Right cardiac atrium (tissue), 5 donors: ENCODE data around the gene LRCOL1. TPM values are rescaled to one million over a fixed set of nuclear protein-coding genes. Genes with fewer than 3 reads are reported as not detected.

Experiments used
- ATAC-seq, 2 donors: fragments of 200-7000 bp; cut with Tn5 transposase; one replicate each; pipeline versions ENCODE4 v1.8.0 to v1.9.1; 2020; ENCODE audit warnings: moderate library complexity in 2 of 2, mild to moderate bottlenecking in 1 of 2
- DNase-seq, 3 donors: peaks; one replicate each; pipeline ENCODE4 v3.0.0-alpha.2; 2020
- H3K27ac ChIP-seq: one replicate; pipeline ENCODE4 v1.5.1; 2013; ENCODE audit warnings: mild to moderate bottlenecking, low read length, control low read depth, moderate library complexity
- H3K27me3 ChIP-seq: one replicate; pipeline ENCODE4 v1.6.1; 2013; ENCODE audit not compliant: control insufficient read depth, insufficient read depth
- H3K4me1 ChIP-seq: one replicate; pipeline ENCODE4 v1.6.1; 2013; ENCODE audit warnings: low read length; ENCODE audit not compliant: control insufficient read depth, insufficient read depth
- H3K4me3 ChIP-seq: one replicate; pipeline ENCODE4 v1.5.1; 2013; ENCODE audit warnings: low read length, control low read depth
- H3K9me3 ChIP-seq: one replicate; pipeline ENCODE4 v1.6.1; 2013; ENCODE audit warnings: low read length; ENCODE audit not compliant: control insufficient read depth
- WGBS: extraction: QIAGEN DNeasy Blood & Tissue Kit; methylation state at CpG from one replicate; pipeline ENCODE4 v1.1.7; 2013; 5-methylcytosine and 5-hydroxymethylcytosine counted together
- intact Hi-C, 4 donors: fragments of 100-400 bp; cut with DNase I; formaldehyde crosslinking; loops; one replicate each; pipeline versions ENCODE4 v1.11.0 to v1.14.0; 2022 to 2023
- polyA plus RNA-seq: library from polyadenylated mRNA; stranded (reverse); fragments of 200-250 nt; gene quantifications from one replicate; pipeline ENCODE4 v1.2.3, GENCODE V29; 2013
- total RNA-seq, 4 donors: library from RNA; stranded (reverse); fragmentation: NEBNext Ultra II Directional; extraction: Animal tissue kit (Norgen Biotek cat#: 25700); gene quantifications; one replicate each; pipeline ENCODE4 v1.2.1, GENCODE V29; 2021
- donor health status: healthy with polysubstance abuse.
- donor health status: DM: no; HTN: yes; CAD: no.
- donor health status: DM: no; HTN: no; CAD: no.
- donor health status: DM: no; HTN: yes; CAD: no; lungs with severe emphysema.
- donor health status: DM: yes; HTN: yes; CAD: no.

The LRCOL1 gene
- total and polyA plus RNA-seq, 5 donors, result not detected

DNA sequence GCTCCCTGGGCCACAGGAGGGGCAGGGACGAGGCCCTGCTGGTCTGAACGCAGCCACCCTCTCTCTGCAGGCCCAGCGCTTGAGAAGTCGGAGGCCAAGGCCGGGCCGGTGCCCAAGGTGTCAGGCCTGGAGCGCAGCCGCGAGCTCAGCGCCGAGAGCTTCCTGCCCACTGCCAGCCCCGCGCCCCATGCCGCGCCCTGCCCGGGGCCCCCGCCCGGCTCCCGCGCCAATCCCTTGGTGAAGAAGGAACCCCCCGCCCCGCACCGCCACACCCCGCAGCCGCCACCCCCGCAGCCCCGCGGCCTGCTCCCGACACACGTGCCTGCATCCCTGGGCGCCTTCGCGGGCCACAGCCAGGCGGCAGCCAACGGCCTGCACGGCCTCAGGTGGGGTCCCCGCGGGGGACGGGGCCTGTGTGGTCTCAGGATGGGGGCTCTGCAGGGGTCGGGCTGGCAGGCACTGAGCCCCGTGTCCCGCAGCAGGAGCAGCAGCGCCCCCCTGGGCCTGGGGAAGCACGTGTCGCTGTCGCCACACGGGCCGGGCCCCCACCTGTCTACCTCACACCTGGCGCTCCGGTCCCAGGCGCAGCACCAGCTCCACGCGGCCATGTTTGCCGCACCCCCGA lies 40.4 kb downstream of the LRCOL1 start:
- ATAC-seq (no peak), DNase-seq (no peak)
- Histone ChIP-seq H3K27me3 (no peaks in the 10 kb centered on the region), H3K4me3 (no peak overlapping the region), H3K9me3 (no peaks in the 10 kb centered on the region), H3K27ac (no peak overlapping the region), H3K4me1 (no peaks in the 10 kb centered on the region)
- intact Hi-C loops, result no loop called here
- 96% methylated on average over 55 of the region's 55 CpGs for WGBS

- Histone ChIP-seq H3K4me3 (no peak overlapping the region), H3K27ac (no peak overlapping the region), H3K27me3 (no peaks in the 10 kb centered on the region), H3K9me3 (no peaks in the 10 kb centered on the region), H3K4me1 (no peaks in the 10 kb centered on the region)
- 84% methylated on average over 17 of the region's 17 CpGs for WGBS
- intact Hi-C loops, result no loop called here
- ATAC-seq (no peak), DNase-seq (no peak)
These were observed 41.4 kb downstream of the LRCOL1 start for GRCh38 chr12:132568826-132569480.

- Histone ChIP-seq H3K4me3 (no peak overlapping the region), H3K27me3 (no peaks in the 10 kb centered on the region), H3K9me3 (no peaks in the 10 kb centered on the region), H3K27ac (no peak overlapping the region), H3K4me1 (no peaks in the 10 kb centered on the region)
- 94% methylated on average over 16 of the region's 16 CpGs for WGBS
- DNase-seq (no peak), ATAC-seq (no peak)
- intact Hi-C loops, result no loop called here
These were observed 42.1 kb downstream of the LRCOL1 start for GRCh38 chr12:132568301-132568700.

DNA sequence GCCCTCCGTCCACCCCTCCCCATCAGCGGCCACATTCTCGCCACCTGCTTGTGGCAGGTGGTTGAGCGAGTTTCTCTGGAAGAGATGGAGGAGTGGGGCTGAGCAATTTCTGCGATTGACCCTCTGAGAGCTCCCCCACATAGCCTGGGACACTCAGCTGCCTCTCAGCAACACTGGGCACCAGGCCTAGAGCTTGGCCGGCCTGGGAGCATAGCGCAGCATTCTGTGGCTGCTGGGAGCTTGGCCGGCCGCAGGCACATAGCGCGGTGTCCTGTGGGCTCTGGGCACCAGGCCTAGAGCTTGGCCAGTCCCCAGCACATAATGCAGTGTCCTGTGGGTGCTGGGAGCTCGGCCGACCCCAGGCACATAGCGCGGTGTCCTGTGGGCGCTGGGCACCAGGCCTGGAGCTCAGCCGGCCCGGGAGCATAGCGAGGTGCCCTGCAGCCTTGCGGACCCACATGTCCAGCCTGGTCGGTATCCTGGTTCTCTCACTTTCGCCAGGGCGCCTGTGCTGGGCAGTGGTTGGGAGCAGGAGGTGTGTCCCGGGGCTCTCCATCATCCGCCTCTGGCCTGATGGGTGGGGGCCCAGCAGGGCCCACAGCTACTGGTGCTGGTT lies 43.8 kb downstream of the LRCOL1 start:
- Histone ChIP-seq H3K27me3 (no peaks in the 10 kb centered on the region), H3K9me3 (no peaks in the 10 kb centered on the region), H3K27ac (no peak overlapping the region), H3K4me1 (no peaks in the 10 kb centered on the region), H3K4me3 (no peak overlapping the region)
- intact Hi-C loops, result no loop called here
- DNase-seq (no peak), ATAC-seq (peak in 1 of 2 donors; percentile 17)
- 93% methylated on average over 25 of the region's 25 CpGs for WGBS

DNA sequence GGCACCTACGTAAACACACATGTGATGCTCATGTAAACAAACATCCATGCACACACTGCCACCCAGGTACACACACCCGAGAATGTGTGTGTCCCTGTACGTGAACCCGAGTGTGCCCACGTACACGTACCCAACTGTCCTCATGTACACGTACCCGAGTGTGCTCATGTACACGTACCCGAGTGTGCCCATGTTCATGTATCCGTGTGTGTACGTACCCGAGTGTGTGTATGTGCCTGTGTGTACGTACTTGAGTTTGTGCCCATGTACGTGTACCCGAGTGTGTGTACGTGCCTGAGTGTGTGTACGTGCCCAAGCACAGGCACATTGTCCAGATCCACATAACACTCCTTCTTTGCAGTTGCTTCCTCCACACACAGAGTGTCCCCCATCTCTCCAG lies 45.0 kb downstream of the LRCOL1 start:
- intact Hi-C loops, result no loop called here
- no peak for ATAC-seq
- Histone ChIP-seq H3K27ac (no peak overlapping the region), H3K4me1 (no peaks in the 10 kb centered on the region), H3K4me3 (no peak overlapping the region), H3K9me3 (no peaks in the 10 kb centered on the region), H3K27me3 (no peaks in the 10 kb centered on the region)
- WGBS, result 96% methylated on average over 18 of the region's 18 CpGs
- no peak for DNase-seq

DNA sequence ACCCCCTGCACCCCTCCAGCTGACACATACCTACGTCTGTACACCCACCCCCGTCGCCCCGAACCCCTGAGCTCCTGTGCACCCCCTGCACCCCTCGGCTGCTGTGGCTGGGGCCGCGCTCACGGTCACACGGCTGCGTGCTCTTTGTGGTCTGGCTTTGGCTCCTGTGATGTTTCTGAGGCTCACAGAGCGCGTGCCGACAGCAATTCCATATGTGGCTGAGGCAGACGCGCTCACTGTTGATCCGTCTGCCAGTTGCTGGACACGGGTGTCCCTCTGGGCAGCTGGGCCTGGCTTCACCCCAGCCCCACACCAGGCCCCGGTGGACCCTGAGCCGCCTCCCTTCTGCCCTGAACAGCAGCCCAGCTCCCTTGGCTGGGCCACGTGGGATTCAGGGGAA lies 46.5 kb downstream of the LRCOL1 start:
- Histone ChIP-seq H3K27me3 (no peaks in the 10 kb centered on the region), H3K9me3 (no peaks in the 10 kb centered on the region), H3K27ac (no peak overlapping the region), H3K4me3 (no peak overlapping the region), H3K4me1 (no peaks in the 10 kb centered on the region)
- DNase-seq (no peak), ATAC-seq (no peak)
- WGBS, result 96% methylated on average over 20 of the region's 20 CpGs
- intact Hi-C loops, result no loop called here

DNA sequence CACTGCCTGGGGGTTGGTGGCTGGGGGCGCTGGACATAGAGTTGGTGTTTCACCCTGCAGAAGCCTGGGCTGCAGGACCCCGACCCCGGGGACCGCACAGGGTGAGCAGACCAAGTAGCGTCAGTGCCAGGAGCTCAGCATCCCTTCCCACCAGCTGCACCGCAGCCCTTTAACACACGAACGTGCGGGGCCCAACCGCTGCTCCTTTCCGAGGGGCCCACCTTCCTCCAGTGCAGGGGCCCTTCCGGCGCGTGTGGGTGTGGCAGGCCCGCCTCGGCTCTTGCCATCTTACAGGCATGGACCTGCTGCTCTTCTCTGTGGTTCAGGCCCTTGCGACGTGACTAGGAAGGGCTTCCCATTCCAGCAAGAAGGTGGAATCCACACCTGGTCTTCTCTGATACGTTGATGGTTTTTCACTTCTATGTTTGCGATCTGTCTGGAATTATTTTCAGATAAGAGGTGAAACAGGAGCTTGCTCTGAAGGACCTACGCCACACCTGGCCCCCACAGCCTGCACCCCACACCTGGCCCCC lies 47.8 kb downstream of the LRCOL1 start:
- intact Hi-C loops, result no loop called here

DNA sequence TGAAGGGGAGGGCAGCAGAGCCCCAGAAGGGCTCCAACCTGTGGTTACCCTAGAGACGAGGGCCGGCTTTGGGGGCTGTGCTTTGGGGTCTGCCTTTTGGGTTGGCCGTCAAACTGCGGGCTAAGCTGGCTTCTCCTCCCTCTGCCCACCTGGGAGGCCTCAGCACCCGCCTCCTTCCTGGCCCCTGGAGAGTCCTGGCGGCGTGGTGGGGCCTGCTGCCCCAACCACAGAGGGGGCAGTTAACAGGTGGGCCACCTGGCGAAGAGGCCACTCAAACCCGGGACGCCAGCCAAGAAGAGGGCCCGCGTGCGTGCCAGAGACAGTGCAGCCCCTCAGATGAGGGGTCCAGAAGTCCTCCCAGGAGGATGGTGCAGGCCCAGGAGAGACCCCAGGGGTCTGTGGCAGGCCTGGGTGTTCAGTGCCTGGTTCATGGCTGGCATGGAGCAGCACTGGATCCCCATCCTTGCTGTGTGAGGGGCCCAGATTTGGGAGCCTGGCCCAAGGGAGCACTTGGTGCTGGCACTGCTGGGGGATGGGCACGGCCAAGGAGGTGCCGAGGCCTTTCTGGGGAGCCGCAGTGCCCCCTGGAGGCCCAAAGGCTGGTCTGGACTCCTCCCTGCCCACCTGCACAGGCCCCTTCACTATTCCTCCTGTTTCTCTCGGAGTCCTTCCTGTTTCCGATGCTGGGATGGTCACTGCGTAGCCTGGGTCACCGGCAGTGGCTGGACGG lies 48.8 kb downstream of the LRCOL1 start:
- Histone ChIP-seq H3K27me3 (no peaks in the 10 kb centered on the region), H3K27ac (no peak overlapping the region), H3K9me3 (no peaks in the 10 kb centered on the region), H3K4me1 (no peaks in the 10 kb centered on the region), H3K4me3 (no peak overlapping the region)
- intact Hi-C loops, result no loop called here
- ATAC-seq, result peak in 1 of 2 donors; percentile 17
- DNase-seq, result no peak
- 77% methylated on average over 21 of the region's 21 CpGs for WGBS

More for the DNA sequence above, 47.8 kb downstream of the LRCOL1 start:
- no peaks in the 10 kb centered on the region for H3K9me3 ChIP-seq
- WGBS, result 92% methylated on average over 21 of the region's 21 CpGs
- DNase-seq (no peak), ATAC-seq (no peak)
- H3K4me1 ChIP-seq, result no peaks in the 10 kb centered on the region
- H3K4me3 ChIP-seq, result no peak overlapping the region
- no peak overlapping the region for H3K27ac ChIP-seq
- no peaks in the 10 kb centered on the region for H3K27me3 ChIP-seq

DNA sequence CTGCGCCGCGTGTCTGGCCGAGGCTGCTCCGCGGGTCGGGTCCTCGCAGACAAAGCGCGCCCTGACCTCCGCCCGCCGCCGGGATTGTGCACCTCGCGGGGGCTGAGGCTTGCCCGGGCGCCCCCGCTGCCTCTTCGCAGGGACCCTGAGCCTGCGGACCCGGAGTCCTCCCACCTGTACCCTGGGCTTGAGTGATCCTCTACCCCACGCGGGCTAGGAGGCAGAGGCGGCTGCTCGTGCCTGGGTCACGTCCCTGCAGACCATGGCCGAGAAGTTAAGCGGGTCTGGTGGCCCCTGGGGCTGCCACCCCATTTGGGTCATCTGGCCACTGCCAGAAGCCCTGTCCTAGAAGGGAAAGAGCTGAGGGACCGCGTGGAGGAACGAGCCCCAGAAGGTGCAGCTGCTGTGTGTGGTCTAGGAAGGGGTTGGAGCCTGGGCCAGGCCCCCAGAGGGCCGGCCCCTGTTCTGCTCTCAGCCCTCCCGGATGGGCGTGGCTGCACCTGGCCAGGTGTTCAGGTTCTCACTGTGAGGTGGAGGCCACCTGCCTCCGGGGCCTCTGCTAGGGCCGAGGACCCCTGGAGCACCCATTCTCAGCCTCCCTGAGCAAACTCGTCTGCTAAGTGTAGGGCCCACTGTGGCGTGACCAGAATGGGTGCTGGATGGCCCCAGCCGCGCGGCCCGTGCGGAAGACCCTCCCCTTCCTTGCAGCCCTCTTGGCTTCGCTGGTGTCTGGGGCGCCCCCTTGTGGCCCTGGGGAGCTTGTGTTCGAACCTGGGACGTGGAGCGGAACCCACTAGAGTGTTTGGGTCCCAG lies 49.6 kb downstream of the LRCOL1 start:
- peak overlapping the region; percentile 73 for H3K4me3 ChIP-seq
- intact Hi-C loops, result no loop called here
- no peaks in the 10 kb centered on the region for H3K9me3 ChIP-seq
- WGBS, result 9% methylated on average over 49 of the region's 49 CpGs
- no peaks in the 10 kb centered on the region for H3K27me3 ChIP-seq
- H3K4me1 ChIP-seq, result no peaks in the 10 kb centered on the region
- DNase-seq (peak; percentile 59 to 84 (median 82)), ATAC-seq (peak; percentile 9 to 31)
- H3K27ac ChIP-seq, result no peak overlapping the region

DNA sequence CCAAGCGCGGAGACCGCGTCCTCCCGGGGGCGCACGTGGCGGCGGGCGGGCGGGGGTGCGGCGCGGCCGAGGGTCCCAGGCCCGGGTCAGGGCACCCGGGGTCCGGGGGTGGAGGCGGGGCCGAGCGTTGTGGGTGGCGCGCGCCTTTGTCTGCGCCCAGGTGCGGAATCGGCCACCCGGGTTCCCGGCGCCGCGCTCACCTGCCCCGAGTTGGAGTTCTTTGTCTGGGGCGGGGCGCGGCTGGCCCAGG lies 50.1 kb downstream of the LRCOL1 start:
- no peak overlapping the region for H3K27ac ChIP-seq
- no peaks in the 10 kb centered on the region for H3K9me3 ChIP-seq
- intact Hi-C loops, result no loop called here
- peak in 1 of 2 donors; percentile 2 for ATAC-seq
- H3K27me3 ChIP-seq, result no peaks in the 10 kb centered on the region
- under 1% methylated on average over 36 of the region's 36 CpGs for WGBS
- H3K4me3 ChIP-seq, result peak overlapping the region; percentile 73
- no peaks in the 10 kb centered on the region for H3K4me1 ChIP-seq
- DNase-seq, result no peak
